Measurements from ENCODE around the gene SFI1. TPM values are rescaled to one million over a fixed set of nuclear protein-coding genes. Genes with fewer than 3 reads are reported as not detected.

Gene SFI1
- total RNA-seq, 2 experiments from 2014 or later: 281 to 291 TPM

DNA sequence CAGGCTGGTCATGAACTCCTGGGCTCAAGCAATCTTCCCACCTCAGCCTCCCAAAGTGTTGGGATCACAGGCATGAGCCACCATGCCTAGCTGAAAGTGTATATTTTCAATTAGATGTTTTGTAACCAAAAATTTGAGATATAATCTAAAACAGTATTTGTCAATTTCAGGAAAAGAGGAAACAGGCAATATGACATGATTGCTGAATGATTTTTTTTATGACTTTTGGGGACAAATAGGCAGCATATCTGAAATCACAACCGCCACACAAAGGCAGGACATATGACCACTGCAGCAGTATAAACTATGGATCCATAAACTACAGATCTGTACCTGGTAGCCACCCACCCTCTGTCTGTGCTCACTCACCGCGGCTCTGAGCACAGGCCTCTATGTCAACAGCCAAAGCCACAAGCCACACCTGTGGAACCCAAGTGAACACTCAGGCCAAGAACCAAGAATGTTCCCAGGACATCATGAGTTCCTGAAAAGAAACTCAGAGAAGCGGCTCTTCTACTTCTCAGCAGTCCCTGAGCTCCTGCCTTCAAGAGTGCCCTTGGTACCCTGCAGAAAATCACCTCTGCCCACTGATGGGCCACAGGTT, 143.2 kb downstream of the SFI1 start:
- H3K9me3 Mint-ChIP-seq: no peaks in the 10 kb centered on the region
- CTCF ChIA-PET: interaction anchor here (0.7 to 0.9 kb wide), 2 partner anchors 9 to 331 kb away, joined by 4 to 5 read pairs; no protein-coding TSS in a partner anchor
- intact Hi-C loops (cut with DNase I, micrococcal nuclease): no loop called here
- no peaks in the 10 kb centered on the region for H3K27me3 ChIP-seq (ENCODE audit: control insufficient read depth in 1 of 2, insufficient read depth in 2 of 2, low read length in 2 of 2)
- no peaks in the 10 kb centered on the region for H3K27me3 Mint-ChIP-seq
- peaks cover 11% of the 10 kb centered on the region for H3K36me3 ChIP-seq (ENCODE audit: insufficient read depth, low read length)
- H3K4me1 ChIP-seq (ENCODE audit: insufficient read depth, low read length): peaks cover 35% of the 10 kb centered on the region
- POLR2A ChIA-PET: interaction anchor here (1.4 kb wide), 1 partner anchor 9 kb away, joined by 6 read pairs; no protein-coding TSS in a partner anchor
- no peak overlapping the region for H3K27ac ChIP-seq (ENCODE audit: low read depth in 1 of 2, low read length in 2 of 2)
- ATAC-seq (ENCODE audit: poor library complexity) (peak; percentile 45), DNase-seq (peak in 2 of 14 experiments; percentile 18 to 29)
- TF ChIP-seq, protein P1, sequence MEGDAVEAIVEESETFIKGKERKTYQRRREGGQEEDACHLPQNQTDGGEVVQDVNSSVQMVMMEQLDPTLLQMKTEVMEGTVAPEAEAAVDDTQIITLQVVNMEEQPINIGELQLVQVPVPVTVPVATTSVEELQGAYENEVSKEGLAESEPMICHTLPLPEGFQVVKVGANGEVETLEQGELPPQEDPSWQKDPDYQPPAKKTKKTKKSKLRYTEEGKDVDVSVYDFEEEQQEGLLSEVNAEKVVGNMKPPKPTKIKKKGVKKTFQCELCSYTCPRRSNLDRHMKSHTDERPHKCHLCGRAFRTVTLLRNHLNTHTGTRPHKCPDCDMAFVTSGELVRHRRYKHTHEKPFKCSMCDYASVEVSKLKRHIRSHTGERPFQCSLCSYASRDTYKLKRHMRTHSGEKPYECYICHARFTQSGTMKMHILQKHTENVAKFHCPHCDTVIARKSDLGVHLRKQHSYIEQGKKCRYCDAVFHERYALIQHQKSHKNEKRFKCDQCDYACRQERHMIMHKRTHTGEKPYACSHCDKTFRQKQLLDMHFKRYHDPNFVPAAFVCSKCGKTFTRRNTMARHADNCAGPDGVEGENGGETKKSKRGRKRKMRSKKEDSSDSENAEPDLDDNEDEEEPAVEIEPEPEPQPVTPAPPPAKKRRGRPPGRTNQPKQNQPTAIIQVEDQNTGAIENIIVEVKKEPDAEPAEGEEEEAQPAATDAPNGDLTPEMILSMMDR (IDR thresholded peaks at IDR 0.05): no peak
- H3K9me3 ChIP-seq (ENCODE audit: control insufficient read depth in 1 of 2, insufficient read depth in 1 of 2, low read length in 2 of 2): no peaks in the 10 kb centered on the region
- peak overlapping the region; percentile 8 for H3K4me3 Mint-ChIP-seq
- peak overlapping the region; percentile 75 for H3K27ac Mint-ChIP-seq
- peaks cover 21% of the 10 kb centered on the region for H3K36me3 Mint-ChIP-seq (ENCODE audit: low read depth)
- H3K4me1 Mint-ChIP-seq (ENCODE audit: low read depth): peaks cover 34% of the 10 kb centered on the region
- no peak overlapping the region for H3K4me3 ChIP-seq (ENCODE audit: low read length)

DNA sequence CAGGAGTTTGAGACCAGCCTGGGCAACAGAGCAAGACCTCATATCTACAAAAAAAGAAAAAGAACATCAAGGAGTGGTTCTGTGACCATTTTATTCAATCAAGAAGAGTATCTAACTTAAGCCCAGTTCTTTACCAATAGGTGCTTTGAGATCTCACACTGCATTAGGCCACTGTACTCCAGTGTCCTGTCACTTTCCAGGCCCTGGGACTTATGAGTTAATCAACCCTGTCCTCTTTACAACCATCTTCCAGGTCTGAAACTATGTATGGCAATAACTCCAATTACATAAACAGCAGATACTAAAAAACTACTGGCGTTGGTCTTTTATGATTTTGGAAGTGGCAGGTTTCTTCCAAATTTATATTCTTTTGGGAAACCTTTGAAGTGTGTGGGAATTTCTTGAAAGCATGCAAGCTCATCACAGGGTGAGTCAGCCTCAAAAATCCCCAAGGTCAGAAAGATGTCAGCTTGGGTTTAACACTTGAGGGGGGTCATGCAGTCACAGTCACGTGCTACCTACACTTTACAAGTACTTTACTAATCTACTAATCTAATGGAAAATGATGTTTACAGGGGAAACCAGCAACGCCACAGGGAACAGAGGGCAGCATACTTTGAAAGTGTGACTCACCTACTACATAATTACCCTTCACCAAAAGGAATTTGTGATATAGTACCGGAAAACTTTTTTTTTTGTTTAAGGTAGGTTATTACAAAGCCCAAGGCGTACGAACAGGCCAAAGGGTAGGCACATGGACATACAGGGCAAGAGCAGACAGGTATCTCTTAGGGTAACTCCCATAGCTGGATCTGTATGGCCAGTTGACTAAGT, 150.1 kb downstream of the SFI1 start:
- Mint-ChIP-seq H3K4me3 (no peak overlapping the region), H3K27ac (no peak overlapping the region)
- peak in 3 of 14 experiments; percentile 14 to 63 (median 47) for DNase-seq

DNA sequence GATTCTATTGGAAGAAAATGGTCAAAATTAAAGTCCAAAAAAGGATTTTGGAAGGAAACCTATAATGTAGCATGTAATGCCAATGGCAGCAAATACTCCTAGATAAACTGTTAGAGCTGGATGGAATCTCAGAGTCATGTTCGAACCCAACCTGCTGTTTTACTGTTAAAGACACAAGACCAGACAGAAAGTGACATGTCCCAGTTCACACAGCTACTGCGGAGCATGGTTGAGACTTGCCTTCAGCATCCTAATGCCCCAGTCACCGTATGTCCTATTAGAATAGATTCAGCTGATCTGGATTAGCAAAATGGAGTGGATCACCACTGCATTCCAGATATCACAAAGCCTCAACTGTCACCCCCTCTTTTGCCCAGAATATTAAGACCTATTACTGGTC, 150.7 kb downstream of the SFI1 start:
- DNase-seq (no peak), ATAC-seq (ENCODE audit: poor library complexity) (no peak)
- POLR2A ChIA-PET: no interaction called here
- H3K4me3 Mint-ChIP-seq: no peak overlapping the region
- intact Hi-C loops (cut with DNase I, micrococcal nuclease): no loop called here
- H3K4me1 ChIP-seq (ENCODE audit: insufficient read depth, low read length): peaks cover 4% of the 10 kb centered on the region
- CTCF ChIA-PET: interaction anchor here (0.6 kb wide), 1 partner anchor 8 kb away, joined by 3 read pairs; no protein-coding TSS in a partner anchor
- peaks cover 60% of the 10 kb centered on the region for H3K36me3 Mint-ChIP-seq (ENCODE audit: low read depth)
- no peaks in the 10 kb centered on the region for H3K9me3 Mint-ChIP-seq
- no peaks in the 10 kb centered on the region for H3K27me3 ChIP-seq (ENCODE audit: control insufficient read depth in 1 of 2, insufficient read depth in 2 of 2, low read length in 2 of 2)
- H3K27ac Mint-ChIP-seq: no peak overlapping the region
- no peaks in the 10 kb centered on the region for H3K9me3 ChIP-seq (ENCODE audit: control insufficient read depth in 1 of 2, insufficient read depth in 1 of 2, low read length in 2 of 2)
- H3K36me3 ChIP-seq (ENCODE audit: insufficient read depth, low read length): peaks cover 50% of the 10 kb centered on the region
- H3K27ac ChIP-seq (ENCODE audit: low read depth in 1 of 2, low read length in 2 of 2): no peak overlapping the region
- H3K4me3 ChIP-seq (ENCODE audit: low read length): no peak overlapping the region
- H3K27me3 Mint-ChIP-seq: no peaks in the 10 kb centered on the region
- no peaks in the 10 kb centered on the region for H3K4me1 Mint-ChIP-seq (ENCODE audit: low read depth)
- TF ChIP-seq, protein P1 (IDR thresholded peaks at IDR 0.05): no peak

More for the DNA sequence above, 150.1 kb downstream of the SFI1 start:
- Mint-ChIP-seq H3K36me3 (ENCODE audit: low read depth) (peaks cover 60% of the 10 kb centered on the region), H3K9me3 (no peaks in the 10 kb centered on the region), H3K27me3 (no peaks in the 10 kb centered on the region), H3K4me1 (ENCODE audit: low read depth) (no peaks in the 10 kb centered on the region)
- POLR2A ChIA-PET: no interaction called here
- TF ChIP-seq, protein P1 (IDR thresholded peaks at IDR 0.05): no peak
- CTCF ChIA-PET: interaction anchor here (0.6 kb wide), 1 partner anchor 8 kb away, joined by 3 read pairs; no protein-coding TSS in a partner anchor
- H3K4me1 ChIP-seq (ENCODE audit: insufficient read depth, low read length): peaks cover 5% of the 10 kb centered on the region
- H3K9me3 ChIP-seq (ENCODE audit: control insufficient read depth in 1 of 2, insufficient read depth in 1 of 2, low read length in 2 of 2): no peaks in the 10 kb centered on the region
- H3K27ac ChIP-seq (ENCODE audit: low read depth in 1 of 2, low read length in 2 of 2): no peak overlapping the region
- H3K4me3 ChIP-seq (ENCODE audit: low read length): no peak overlapping the region
- no peaks in the 10 kb centered on the region for H3K27me3 ChIP-seq (ENCODE audit: control insufficient read depth in 1 of 2, insufficient read depth in 2 of 2, low read length in 2 of 2)
- intact Hi-C loops (cut with DNase I, micrococcal nuclease): no loop called here
- no peak for ATAC-seq (ENCODE audit: poor library complexity)
- H3K36me3 ChIP-seq (ENCODE audit: insufficient read depth, low read length): peaks cover 54% of the 10 kb centered on the region

Data from CD4-positive, alpha-beta T cell (primary cell).